Measurements from ENCODE around the gene STPG3. TPM values are rescaled to one million over a fixed set of nuclear protein-coding genes. Genes with fewer than 3 reads are reported as not detected.
A peak's percentile ranks its signal among the peaks of the same experiment; 100 is the strongest.

The STPG3 gene
- total RNA-seq, 2 experiments from 2014 or later: not detected

GRCh38 chr9:137223078-137223970 is 27.8 kb upstream of the STPG3 start:
- POLR2A ChIA-PET: interaction anchor here (0.6 to 3.7 kb wide), 16 partner anchors 13 to 247 kb away, joined by 3 to 28 read pairs (median 4); partner anchors contain the start of genes ANAPC2, MAN1B1, NDOR1 and NELFB
- CTCF ChIA-PET: interaction anchor here (0.6 to 6.7 kb wide), 14 partner anchors 13 to 177 kb away, joined by 3 to 73 read pairs (median 4); partner anchors contain the start of genes ANAPC2, NDOR1, SSNA1 and TMEM203
- Mint-ChIP-seq H3K4me1 (ENCODE audit: low read depth) (peaks cover 19% of the 10 kb centered on the region), H3K27me3 (ENCODE audit: low read depth) (no peaks in the 10 kb centered on the region), H3K36me3 (ENCODE audit: low read depth) (no peaks in the 10 kb centered on the region), H3K9me3 (ENCODE audit: insufficient read depth) (no peaks in the 10 kb centered on the region), H3K27ac (peak overlapping the region; percentile 87), H3K4me3 (peak overlapping the region; percentile 80)
- ATAC-seq: peak; percentile 90
- DNase-seq: peak; percentile 98

GRCh38 chr9:137224830-137225694 is 26.0 kb upstream of the STPG3 start, which contains the start of gene CYSRT1:
TSS of gene CYSRT1 (plus strand) at chr9:137225174. CDS start at chr9:137225622, 448 bp downstream.
- peak within 1 kb of the TSS; percentile 87 for H3K27ac Mint-ChIP-seq
- ATAC-seq (no peak), DNase-seq (peak; percentile 60)
- H3K9me3 Mint-ChIP-seq (ENCODE audit: insufficient read depth): no peaks in the 10 kb centered on the region
- H3K4me3 Mint-ChIP-seq: peak within 1 kb of the TSS; percentile 80
- H3K36me3 Mint-ChIP-seq (ENCODE audit: low read depth): no peaks in the 10 kb centered on the region
- H3K27me3 Mint-ChIP-seq (ENCODE audit: low read depth): no peaks in the 10 kb centered on the region
- ChIA-PET CTCF (interaction anchor here (0.9 to 6.7 kb wide), 10 partner anchors 11 to 178 kb away, joined by 3 to 73 read pairs (median 4); partner anchors contain the start of genes ANAPC2, NPDC1, SSNA1 and TUBB4B), POLR2A (interaction anchor here (0.7 to 3.7 kb wide), 7 partner anchors 14 to 138 kb away, joined by 3 to 28 read pairs (median 4); partner anchors contain the start of genes ANAPC2, MAN1B1, SSNA1 and TUBB4B)
- peaks cover 19% of the 10 kb centered on the region for H3K4me1 Mint-ChIP-seq (ENCODE audit: low read depth)

GRCh38 chr9:137225699-137226331 is 25.3 kb upstream of the STPG3 start:
- POLR2A ChIA-PET: interaction anchor here (1.1 to 3.7 kb wide), 3 partner anchors 11 to 110 kb away, joined by 3 to 21 read pairs (median 3); partner anchors contain the start of gene TUBB4B
- peaks cover 18% of the 10 kb centered on the region for H3K4me1 Mint-ChIP-seq (ENCODE audit: low read depth)
- no peak overlapping the region for H3K27ac Mint-ChIP-seq
- no peaks in the 10 kb centered on the region for H3K27me3 Mint-ChIP-seq (ENCODE audit: low read depth)
- no peaks in the 10 kb centered on the region for H3K36me3 Mint-ChIP-seq (ENCODE audit: low read depth)
- H3K4me3 Mint-ChIP-seq: no peak overlapping the region
- ATAC-seq (no peak), DNase-seq (no peak)
- CTCF ChIA-PET: interaction anchor here (0.9 to 6.7 kb wide), 10 partner anchors 11 to 196 kb away, joined by 3 to 73 read pairs (median 4); partner anchors contain the start of genes ANAPC2, NPDC1 and SSNA1
- H3K9me3 Mint-ChIP-seq (ENCODE audit: insufficient read depth): no peaks in the 10 kb centered on the region

- H3K36me3 Mint-ChIP-seq (ENCODE audit: low read depth): no peaks in the 10 kb centered on the region
- no peak for ATAC-seq
- DNase-seq: no peak
- ChIA-PET CTCF (interaction anchor here (1.1 to 6.7 kb wide), 16 partner anchors 10 to 197 kb away, joined by 3 to 73 read pairs (median 4); partner anchors contain the start of genes ANAPC2, NPDC1 and SSNA1), POLR2A (interaction anchor here (1.1 to 1.5 kb wide), 4 partner anchors 10 to 140 kb away, joined by 3 to 9 read pairs (median 3); partner anchors contain the start of genes MAN1B1 and TUBB4B)
- H3K4me1 Mint-ChIP-seq (ENCODE audit: low read depth): peaks cover 17% of the 10 kb centered on the region
- no peaks in the 10 kb centered on the region for H3K9me3 Mint-ChIP-seq (ENCODE audit: insufficient read depth)
- no peak overlapping the region for H3K4me3 Mint-ChIP-seq
- H3K27me3 Mint-ChIP-seq (ENCODE audit: low read depth): no peaks in the 10 kb centered on the region
- H3K27ac Mint-ChIP-seq: no peak overlapping the region
Observed at GRCh38 chr9:137226338-137227053, 24.6 kb upstream of the STPG3 start.

GRCh38 chr9:137227054-137227852 is 23.8 kb upstream of the STPG3 start, which contains the start of gene RNF224:
TSS of gene RNF224 (plus strand) at chr9:137227502. CDS start at chr9:137228336, 834 bp downstream.
- no peaks in the 10 kb centered on the region for H3K36me3 Mint-ChIP-seq (ENCODE audit: low read depth)
- DNase-seq: peak; percentile 89
- H3K27me3 Mint-ChIP-seq (ENCODE audit: low read depth): no peaks in the 10 kb centered on the region
- peak; percentile 52 for ATAC-seq
- no peaks in the 10 kb centered on the region for H3K9me3 Mint-ChIP-seq (ENCODE audit: insufficient read depth)
- peak within 1 kb of the TSS; percentile 54 for H3K27ac Mint-ChIP-seq
- POLR2A ChIA-PET: interaction anchor here (1.0 to 1.5 kb wide), 6 partner anchors 10 to 140 kb away, joined by 3 to 9 read pairs (median 3); partner anchors contain the start of genes MAN1B1 and TUBB4B
- CTCF ChIA-PET: interaction anchor here (0.6 to 6.7 kb wide), 17 partner anchors 9 to 437 kb away, joined by 3 to 73 read pairs (median 4); partner anchors contain the start of genes ANAPC2, SSNA1, TMEM141 and TUBB4B
- peaks cover 17% of the 10 kb centered on the region for H3K4me1 Mint-ChIP-seq (ENCODE audit: low read depth)
- no peak within 1 kb of the TSS for H3K4me3 Mint-ChIP-seq

GRCh38 chr9:137227853-137228505 is 23.1 kb upstream of the STPG3 start:
- ChIA-PET CTCF (interaction anchor here (0.6 to 6.7 kb wide), 12 partner anchors 9 to 437 kb away, joined by 3 to 73 read pairs (median 6); partner anchors contain the start of genes ANAPC2, SSNA1, TMEM141 and TUBB4B), POLR2A (interaction anchor here (1.0 to 1.4 kb wide), 3 partner anchors 13 to 110 kb away, joined by 3 to 9 read pairs (median 4); partner anchors contain the start of gene TUBB4B)
- Mint-ChIP-seq H3K27me3 (ENCODE audit: low read depth) (no peaks in the 10 kb centered on the region), H3K27ac (peak overlapping the region; percentile 54), H3K4me1 (ENCODE audit: low read depth) (peaks cover 15% of the 10 kb centered on the region), H3K4me3 (no peak overlapping the region), H3K36me3 (ENCODE audit: low read depth) (no peaks in the 10 kb centered on the region), H3K9me3 (ENCODE audit: insufficient read depth) (no peaks in the 10 kb centered on the region)
- ATAC-seq (no peak), DNase-seq (no peak)

- ChIA-PET CTCF (interaction anchor here (1.7 to 6.7 kb wide), 2 partner anchors 8 to 104 kb away, joined by 4 to 73 read pairs; no protein-coding TSS in a partner anchor), POLR2A (no interaction called here)
- no peaks in the 10 kb centered on the region for H3K9me3 Mint-ChIP-seq (ENCODE audit: insufficient read depth)
- H3K4me3 Mint-ChIP-seq: no peak overlapping the region
- H3K27ac Mint-ChIP-seq: no peak overlapping the region
- no peaks in the 10 kb centered on the region for H3K27me3 Mint-ChIP-seq (ENCODE audit: low read depth)
- no peak for ATAC-seq
- no peak for DNase-seq
- H3K36me3 Mint-ChIP-seq (ENCODE audit: low read depth): no peaks in the 10 kb centered on the region
- peaks cover 12% of the 10 kb centered on the region for H3K4me1 Mint-ChIP-seq (ENCODE audit: low read depth)
Observed at GRCh38 chr9:137228506-137228967, 22.5 kb upstream of the STPG3 start.

- Mint-ChIP-seq H3K4me1 (ENCODE audit: low read depth) (peaks cover 12% of the 10 kb centered on the region), H3K27me3 (ENCODE audit: low read depth) (no peaks in the 10 kb centered on the region), H3K27ac (no peak overlapping the region), H3K9me3 (ENCODE audit: insufficient read depth) (no peaks in the 10 kb centered on the region), H3K36me3 (ENCODE audit: low read depth) (no peaks in the 10 kb centered on the region), H3K4me3 (no peak overlapping the region)
- ATAC-seq (no peak), DNase-seq (no peak)
- POLR2A ChIA-PET: interaction anchor here (0.6 to 1.2 kb wide), 2 partner anchors 40 to 1677 kb away, joined by 3 read pairs; no protein-coding TSS in a partner anchor
- CTCF ChIA-PET: interaction anchor here (1.2 kb wide), 1 partner anchor 194 kb away, joined by 3 read pairs; no protein-coding TSS in a partner anchor
Observed at GRCh38 chr9:137228968-137229896, 21.9 kb upstream of the STPG3 start.
